Measurements from ENCODE around the gene STEAP4. TPM values are rescaled to one million over a fixed set of nuclear protein-coding genes. Genes with fewer than 3 reads are reported as not detected.

The STEAP4 gene
- total and polyA plus RNA-seq, 9 of the 15 experiments (the other 6 are each of a cell fraction or from before 2014, with no cell fraction given): 0.07 TPM; not detected in 8

DNA sequence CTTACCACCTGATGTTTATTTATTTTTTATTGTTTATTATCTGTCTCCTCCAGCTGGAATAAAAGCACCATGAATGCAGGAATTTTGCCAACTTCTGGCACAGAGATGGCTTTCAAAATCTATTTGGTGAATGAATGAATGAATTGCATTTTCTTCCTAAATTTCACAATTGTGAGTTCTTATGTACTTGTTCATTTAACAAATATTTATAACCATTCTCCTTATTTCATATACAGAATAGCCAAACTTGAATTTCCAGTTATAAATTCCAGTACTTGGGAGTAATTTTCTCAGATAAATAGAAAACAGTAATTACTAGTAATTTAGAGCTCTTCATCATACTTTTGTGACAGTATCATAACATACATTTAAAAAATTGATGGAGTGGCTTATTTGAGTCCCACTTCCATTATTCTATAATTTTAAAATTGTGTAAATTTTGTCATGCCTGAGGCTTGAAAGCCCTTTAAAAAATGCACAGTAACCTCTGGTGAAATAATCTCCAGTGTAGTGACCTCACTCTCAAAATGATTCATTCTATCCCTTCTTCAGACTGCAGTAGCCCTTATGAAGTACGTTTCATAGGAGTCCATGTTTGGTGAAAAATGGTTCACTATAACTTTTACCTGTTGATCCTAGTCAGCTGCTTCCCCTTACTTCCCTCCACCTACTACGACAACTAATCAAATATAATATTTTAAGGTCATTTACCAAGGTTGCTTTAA lies 46.9 kb downstream of the STEAP4 start:
- ATAC-seq: no peak
- Histone ChIP-seq H3K4me1 (replicated peaks in 1 of 2; ENCODE audit: control insufficient read depth in 2 of 2, insufficient read depth in 2 of 2, low read length in 2 of 2) (no peaks in the 10 kb centered on the region), H3K79me2 (ENCODE audit: control insufficient read depth, insufficient read depth, low read length) (no peaks in the 10 kb centered on the region), H4K20me1 (replicated peaks; ENCODE audit: control insufficient read depth, insufficient read depth, low read length) (no peaks in the 10 kb centered on the region), H3K9ac (ENCODE audit: insufficient read depth in 1 of 2, low read depth in 2 of 2, low read length in 2 of 2) (no peak overlapping the region), H3K9me1 (ENCODE audit: control insufficient read depth, insufficient read depth, low read length) (no peaks in the 10 kb centered on the region), H3K4me2 (ENCODE audit: insufficient read depth, low read length) (no peak overlapping the region), H3K27me3 (ENCODE audit: control insufficient read depth in 2 of 2, insufficient read depth in 2 of 2, low read length in 2 of 2) (no peaks in the 10 kb centered on the region), H3K27ac (ENCODE audit: extremely low read depth, low read depth, low read length) (no peak overlapping the region), H2AFZ (ENCODE audit: low read depth, low read length) (no peak overlapping the region), H3K9me3 (replicated peaks; ENCODE audit: control insufficient read depth, insufficient read depth, low read depth, low read length) (no peaks in the 10 kb centered on the region), H3K4me3 (no peak overlapping the region), H3K36me3 (ENCODE audit: control insufficient read depth, insufficient read depth, low read length) (no peaks in the 10 kb centered on the region)
- BruUV-seq (replicated peaks): no TSS peak
- POLR2A ChIA-PET: interaction anchor here (0.9 kb wide), 1 partner anchor 18 kb away, joined by 3 read pairs; no protein-coding TSS in a partner anchor
- intact Hi-C loops (cut with micrococcal nuclease): no loop called here
- DNase-seq (ENCODE audit: extremely low read depth in 1 of 4, low spot score in 3 of 4): no peak
- no peak for FAIRE-seq
- CTCF ChIA-PET (ENCODE audit: low intra/inter-chr PET ratio): no interaction called here
- in situ Hi-C loops (cut with MboI): no loop called here
- 2% methylated on average over 2 of the region's 2 CpGs for WGBS (ENCODE audit: insufficient coverage, low coverage, missing lambda C conversion rate)
- no peak for TF ChIP-seq ZFP30 (CRISPR knock-in tag; IDR thresholded peaks at IDR 0.05; ENCODE audit: borderline replicate concordance)
- TF ChIP-seq, protein P1, sequence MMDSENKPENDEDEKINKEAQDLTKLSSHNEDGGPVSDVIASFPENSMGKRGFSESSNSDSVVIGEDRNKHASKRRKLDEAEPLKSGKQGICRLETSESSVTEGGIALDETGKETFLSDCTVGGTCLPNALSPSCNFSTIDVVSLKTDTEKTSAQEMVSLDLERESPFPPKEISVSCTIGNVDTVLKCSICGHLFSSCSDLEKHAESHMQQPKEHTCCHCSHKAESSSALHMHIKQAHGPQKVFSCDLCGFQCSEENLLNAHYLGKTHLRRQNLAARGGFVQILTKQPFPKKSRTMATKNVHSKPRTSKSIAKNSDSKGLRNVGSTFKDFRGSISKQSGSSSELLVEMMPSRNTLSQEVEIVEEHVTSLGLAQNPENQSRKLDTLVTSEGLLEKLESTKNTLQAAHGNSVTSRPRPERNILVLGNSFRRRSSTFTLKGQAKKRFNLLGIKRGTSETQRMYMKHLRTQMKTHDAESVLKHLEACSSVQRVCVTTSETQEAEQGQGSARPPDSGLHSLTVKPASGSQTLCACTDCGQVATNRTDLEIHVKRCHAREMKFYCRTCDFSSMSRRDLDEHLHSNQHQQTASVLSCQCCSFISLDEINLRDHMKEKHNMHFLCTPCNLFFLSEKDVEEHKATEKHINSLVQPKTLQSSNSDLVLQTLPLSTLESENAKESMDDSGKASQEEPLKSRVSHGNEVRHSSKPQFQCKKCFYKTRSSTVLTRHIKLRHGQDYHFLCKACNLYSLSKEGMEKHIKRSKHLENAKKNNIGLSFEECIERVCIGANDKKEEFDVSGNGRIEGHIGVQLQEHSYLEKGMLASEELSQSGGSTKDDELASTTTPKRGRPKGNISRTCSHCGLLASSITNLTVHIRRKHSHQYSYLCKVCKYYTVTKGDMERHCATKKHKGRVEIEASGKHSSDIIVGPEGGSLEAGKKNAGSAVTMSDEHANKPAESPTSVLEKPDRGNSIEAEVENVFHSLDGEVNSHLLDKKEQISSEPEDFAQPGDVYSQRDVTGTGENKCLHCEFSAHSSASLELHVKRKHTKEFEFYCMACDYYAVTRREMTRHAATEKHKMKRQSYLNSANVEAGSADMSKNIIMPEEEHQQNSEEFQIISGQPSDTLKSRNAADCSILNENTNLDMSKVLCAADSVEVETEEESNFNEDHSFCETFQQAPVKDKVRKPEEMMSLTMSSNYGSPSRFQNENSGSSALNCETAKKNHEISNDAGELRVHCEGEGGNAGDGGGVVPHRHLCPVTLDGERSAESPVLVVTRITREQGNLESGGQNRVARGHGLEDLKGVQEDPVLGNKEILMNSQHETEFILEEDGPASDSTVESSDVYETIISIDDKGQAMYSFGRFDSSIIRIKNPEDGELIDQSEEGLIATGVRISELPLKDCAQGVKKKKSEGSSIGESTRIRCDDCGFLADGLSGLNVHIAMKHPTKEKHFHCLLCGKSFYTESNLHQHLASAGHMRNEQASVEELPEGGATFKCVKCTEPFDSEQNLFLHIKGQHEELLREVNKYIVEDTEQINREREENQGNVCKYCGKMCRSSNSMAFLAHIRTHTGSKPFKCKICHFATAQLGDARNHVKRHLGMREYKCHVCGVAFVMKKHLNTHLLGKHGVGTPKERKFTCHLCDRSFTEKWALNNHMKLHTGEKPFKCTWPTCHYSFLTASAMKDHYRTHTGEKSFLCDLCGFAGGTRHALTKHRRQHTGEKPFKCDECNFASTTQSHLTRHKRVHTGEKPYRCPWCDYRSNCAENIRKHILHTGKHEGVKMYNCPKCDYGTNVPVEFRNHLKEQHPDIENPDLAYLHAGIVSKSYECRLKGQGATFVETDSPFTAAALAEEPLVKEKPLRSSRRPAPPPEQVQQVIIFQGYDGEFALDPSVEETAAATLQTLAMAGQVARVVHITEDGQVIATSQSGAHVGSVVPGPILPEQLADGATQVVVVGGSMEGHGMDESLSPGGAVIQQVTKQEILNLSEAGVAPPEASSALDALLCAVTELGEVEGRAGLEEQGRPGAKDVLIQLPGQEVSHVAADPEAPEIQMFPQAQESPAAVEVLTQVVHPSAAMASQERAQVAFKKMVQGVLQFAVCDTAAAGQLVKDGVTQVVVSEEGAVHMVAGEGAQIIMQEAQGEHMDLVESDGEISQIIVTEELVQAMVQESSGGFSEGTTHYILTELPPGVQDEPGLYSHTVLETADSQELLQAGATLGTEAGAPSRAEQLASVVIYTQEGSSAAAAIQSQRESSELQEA (IDR thresholded peaks at IDR 0.05; ENCODE audit: low read depth): no peak
- TF ChIP-seq PTRF (tag; IDR thresholded peaks at IDR 0.05): no peak
- TF ChIP-seq STAG1 (CRISPR knock-in tag; IDR thresholded peaks at IDR 0.05; ENCODE audit: borderline replicate concordance): no peak
- TF ChIP-seq, protein P2, sequence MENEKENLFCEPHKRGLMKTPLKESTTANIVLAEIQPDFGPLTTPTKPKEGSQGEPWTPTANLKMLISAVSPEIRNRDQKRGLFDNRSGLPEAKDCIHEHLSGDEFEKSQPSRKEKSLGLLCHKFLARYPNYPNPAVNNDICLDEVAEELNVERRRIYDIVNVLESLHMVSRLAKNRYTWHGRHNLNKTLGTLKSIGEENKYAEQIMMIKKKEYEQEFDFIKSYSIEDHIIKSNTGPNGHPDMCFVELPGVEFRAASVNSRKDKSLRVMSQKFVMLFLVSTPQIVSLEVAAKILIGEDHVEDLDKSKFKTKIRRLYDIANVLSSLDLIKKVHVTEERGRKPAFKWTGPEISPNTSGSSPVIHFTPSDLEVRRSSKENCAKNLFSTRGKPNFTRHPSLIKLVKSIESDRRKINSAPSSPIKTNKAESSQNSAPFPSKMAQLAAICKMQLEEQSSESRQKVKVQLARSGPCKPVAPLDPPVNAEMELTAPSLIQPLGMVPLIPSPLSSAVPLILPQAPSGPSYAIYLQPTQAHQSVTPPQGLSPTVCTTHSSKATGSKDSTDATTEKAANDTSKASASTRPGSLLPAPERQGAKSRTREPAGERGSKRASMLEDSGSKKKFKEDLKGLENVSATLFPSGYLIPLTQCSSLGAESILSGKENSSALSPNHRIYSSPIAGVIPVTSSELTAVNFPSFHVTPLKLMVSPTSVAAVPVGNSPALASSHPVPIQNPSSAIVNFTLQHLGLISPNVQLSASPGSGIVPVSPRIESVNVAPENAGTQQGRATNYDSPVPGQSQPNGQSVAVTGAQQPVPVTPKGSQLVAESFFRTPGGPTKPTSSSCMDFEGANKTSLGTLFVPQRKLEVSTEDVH (IDR thresholded peaks at IDR 0.05; ENCODE audit: low read depth, partially characterized antibody): no peak
- TF ChIP-seq TEAD1 (CRISPR knock-in tag; IDR thresholded peaks at IDR 0.05): no peak
- TF ChIP-seq PTTG1 (tag; IDR thresholded peaks at IDR 0.05; ENCODE audit: low read depth): no peak
- no peak for TF ChIP-seq SNRNP70 (optimal IDR thresholded peaks at IDR 0.05; ENCODE audit: low read depth, low read length)
